Measurements from ENCODE around the gene SET.

- TF ChIP-seq CTCF (IDR thresholded peaks at IDR 0.05; ENCODE audit: insufficient read depth, low read length) (no peak), POLR2AphosphoS5 (IDR thresholded peaks at IDR 0.05; ENCODE audit: low read depth) (no peak), REST (IDR thresholded peaks at IDR 0.05; ENCODE audit: insufficient replicate concordance, low read depth) (no peak)
Measured at GRCh38 chr9:128728298-128728697, 39.3 kb downstream of the SET start.

Data from HL-60 (cell line).